Erythroblast (primary cell): ENCODE results near the gene IRX6.

ENCODE experiments used
- GATA1 ChIP-seq: IDR thresholded peaks from 2 replicates; pipeline ENCODE4 v1.6.1; 2011; ENCODE audit warnings: low read depth, mild to moderate bottlenecking, control low read depth, low read length, moderate library complexity
- POLR2A ChIP-seq: IDR thresholded peaks from 2 replicates; pipeline ENCODE4 v1.6.1; 2011; ENCODE audit warnings: mild to moderate bottlenecking, low read length

DNA sequence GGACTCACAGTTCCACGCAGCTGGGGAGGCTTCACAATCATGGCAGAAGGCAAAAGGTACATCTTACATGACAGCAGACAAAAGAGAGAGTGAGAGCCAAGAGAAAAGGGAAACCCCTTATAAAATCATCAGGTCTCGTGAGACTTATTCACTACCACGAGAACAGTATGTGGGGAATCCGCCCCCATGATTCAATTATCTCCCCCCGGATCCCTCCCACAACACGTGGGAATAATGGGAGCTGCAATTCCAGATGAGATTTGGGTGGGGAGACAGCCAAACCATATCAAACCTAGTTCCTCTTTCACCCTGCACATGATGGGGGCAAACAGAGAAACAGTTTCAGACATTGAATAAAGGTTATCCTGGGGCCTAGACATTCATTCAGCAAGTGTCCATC is 32.2 kb upstream of the IRX6 start:
- no peak for TF ChIP-seq POLR2A
- no peak for TF ChIP-seq GATA1
